K562 (cell line): ENCODE measurements around the gene SPATA25. TPM values are rescaled to one million over a fixed set of nuclear protein-coding genes. Genes with fewer than 3 reads are reported as not detected.
A peak's percentile ranks its signal among the peaks of the same experiment; 100 is the strongest.
"Not testable (repeated sequence)": the region's sequence is repeated elsewhere in the genome, so short reads cannot be mapped to it uniquely, and the experiment has no call there.

ENCODE experiments used
- ATAC-seq: fragments of 200-7000 bp; cut with Tn5 transposase; 3 replicates; pipeline ENCODE4 v1.9.1; 2020; ENCODE audit warnings: moderate library complexity
- BruUV-seq: library from RNA; stranded (reverse); fragments of 400-500 nt; replicated peaks from 2 replicates; lab custom pipeline; 2021; lab: Mats Ljungman, UMichigan
- CTCF ChIA-PET: fragments of 300-600 bp; formaldehyde crosslinking; extraction: SDS; loops from one replicate; lab custom pipeline; 2021; ENCODE audit warnings: low intra/inter-chr PET ratio; lab: Yijun Ruan, JAX
- POLR2A ChIA-PET: fragments of 300-600, 350-650 bp; sonication (Branson Sonifier 250); formaldehyde crosslinking; extraction: SDS; loops from one replicate; lab custom pipeline; 2021; ENCODE audit warnings: antibody characterized with exemption, inconsistent platforms; lab: Yijun Ruan, JAX
- DNase-seq, 4 experiments: peaks; one replicate each; pipeline versions ENCODE4 v3.0.0 to v3.0.0-alpha.2; 2011 to 2018; ENCODE audit warnings: low spot score in 3 of 4, mixed read lengths in 3 of 4; ENCODE audit errors: extremely low read depth in 1 of 4
- FAIRE-seq: peaks from 2 replicates; lab custom pipeline; 2011; peaks lifted over from hg19 to GRCh38; lab: Jason Lieb, UNC
- H2AFZ ChIP-seq: 2 replicates; pipeline ENCODE4 v1.6.0; 2011; ENCODE audit warnings: low read depth, low read length, control low read depth, inconsistent platforms
- H3K27ac ChIP-seq: fragments of 200-600 bp; 3 replicates; pipeline ENCODE4 v1.8.0; 2011; ENCODE audit warnings: low read depth, mild to moderate bottlenecking, control low read depth, inconsistent platforms, low read length, moderate library complexity, mixed read lengths; ENCODE audit errors: extremely low read depth
- H3K27me3 ChIP-seq, 2 experiments: fragments of 300-600 bp in 1 of 2; 2 replicates in 1 of 2; 3 replicates in 1 of 2; pipeline versions ENCODE4 v1.6.0 to v1.8.0; 2011; ENCODE audit warnings: inconsistent platforms in 2 of 2, low read length in 2 of 2, mild to moderate bottlenecking in 1 of 2, mixed read lengths in 1 of 2, moderate library complexity in 1 of 2; ENCODE audit not compliant: control insufficient read depth in 2 of 2, insufficient read depth in 2 of 2
- H3K36me3 ChIP-seq: fragments of 300-600 bp; 3 replicates; pipeline ENCODE4 v1.8.0; 2011; ENCODE audit warnings: mild to moderate bottlenecking, low read length, inconsistent platforms; ENCODE audit not compliant: control insufficient read depth, insufficient read depth
- H3K4me1 ChIP-seq, 2 experiments: fragments of 200-600 bp in 1 of 2; replicated peaks in 1 of 2; 2 replicates in 1 of 2; 3 replicates in 1 of 2; pipeline versions ENCODE4 v1.5.1 to v1.8.0; 2011; ENCODE audit warnings: inconsistent platforms in 2 of 2, low read length in 2 of 2, mild to moderate bottlenecking in 1 of 2, mixed read lengths in 1 of 2, moderate library complexity in 1 of 2; ENCODE audit not compliant: control insufficient read depth in 2 of 2, insufficient read depth in 2 of 2
- H3K4me2 ChIP-seq: 2 replicates; pipeline ENCODE4 v1.6.1; 2011; ENCODE audit warnings: low read length, control low read depth, inconsistent platforms, mixed read lengths; ENCODE audit not compliant: insufficient read depth
- H3K4me3 ChIP-seq: fragments of 200-600 bp; sonication (generic), shearing (Covaris generic); 2 replicates; pipeline ENCODE4 v1.5.1; 2016; ENCODE audit warnings: control low read depth, inconsistent platforms
- H3K79me2 ChIP-seq: fragments of 200-600 bp; 3 replicates; pipeline ENCODE4 v1.8.0; 2011; ENCODE audit warnings: low read length, inconsistent platforms; ENCODE audit not compliant: control insufficient read depth, insufficient read depth
- H3K9ac ChIP-seq, 2 experiments: 2 replicates each; pipeline versions ENCODE4 v1.6.0 to v1.6.1; 2011; ENCODE audit warnings: low read depth in 2 of 2, low read length in 2 of 2, control low read depth in 1 of 2, inconsistent platforms in 1 of 2, mild to moderate bottlenecking in 1 of 2, mixed read lengths in 1 of 2; ENCODE audit not compliant: insufficient read depth in 1 of 2
- H3K9me1 ChIP-seq: one replicate; pipeline ENCODE4 v1.6.0; 2011; ENCODE audit warnings: inconsistent platforms, mild to moderate bottlenecking, low read length, moderate library complexity; ENCODE audit not compliant: control insufficient read depth, insufficient read depth
- H3K9me3 ChIP-seq: replicated peaks from 2 replicates; pipeline ENCODE4 v1.5.1; 2011; ENCODE audit warnings: low read depth, low read length, inconsistent platforms; ENCODE audit not compliant: control insufficient read depth, insufficient read depth
- H4K20me1 ChIP-seq: replicated peaks from 2 replicates; pipeline ENCODE4 v1.6.1; 2011; ENCODE audit warnings: low read length, inconsistent platforms, mixed read lengths; ENCODE audit not compliant: control insufficient read depth, insufficient read depth
- ADNP ChIP-seq: fragments of 200-800 bp; sonication (Bioruptor generic); IDR thresholded peaks from 2 replicates; pipeline ENCODE4 v1.6.1; 2016; ENCODE audit warnings: missing genetic modification characterization, missing compliant biosample characterization
- CEBPB ChIP-seq: fragments of 450-650 bp; IDR thresholded peaks from 2 replicates; pipeline ENCODE4 v1.6.1; 2016; ENCODE audit warnings: missing genetic modification characterization, missing compliant biosample characterization
- KDM1A ChIP-seq, 2 experiments: fragments of 450-650 bp; IDR thresholded peaks; 2 replicates each; pipeline ENCODE4 v1.6.1; 2016; ENCODE audit warnings: mild to moderate bottlenecking in 2 of 2
- WGBS: fragments of 100-300 bp; shearing (Covaris generic); methylation state at CpG from one replicate; pipeline ENCODE4 v1.1.6; 2016; ENCODE audit warnings: low coverage, mixed read lengths; ENCODE audit not compliant: insufficient coverage; ENCODE audit errors: missing lambda C conversion rate; 5-methylcytosine and 5-hydroxymethylcytosine counted together
- in situ Hi-C: fragments of 300-500 bp; cut with MboI; formaldehyde crosslinking; loops from 4 replicates; pipeline ENCODE4 v1.15.0; 2018; ENCODE audit warnings: inconsistent platforms, mixed read lengths
- intact Hi-C: fragments of 100-400 bp; cut with micrococcal nuclease; formaldehyde crosslinking; loops from 2 replicates; pipeline ENCODE4 v1.14.2; 2022
- polyA plus RNA-seq, 8 experiments: library from polyadenylated mRNA; depleted of rRNA in 4 of 8; stranded (reverse) in 5 of 8; unstranded in 3 of 8; fragments of >200 nt; fragmentation: Nextera tagmentation in 2 of 8; fragmentation: Illumina TruSeq in 1 of 8; extraction: Ambion mirVana in 2 of 8; extraction: Trizol in 1 of 8; gene quantifications; 2 replicates each; pipeline versions ENCODE4 v1.2.1 to v1.2.3, GENCODE V29; 2011 to 2014; ENCODE audit warnings: inconsistent platforms in 1 of 8, missing spikeins in 1 of 8
- total RNA-seq, 7 experiments: library from RNA; depleted of rRNA in 6 of 7; stranded (reverse); fragments of >200 nt in 6 of 7; fragmentation: Illumina TruSeq in 2 of 7; extraction: Trizol in 2 of 7; gene quantifications; 2 replicates each; pipeline versions ENCODE4 v1.2.1 to v1.2.3, GENCODE V29; 2011 to 2021; ENCODE audit warnings: low replicate concordance in 1 of 7
- TF ChIP-seq, protein P1 (sequence below): fragments of 250-450 bp; sonication (Bioruptor Pico); IDR thresholded peaks from 2 replicates; pipeline ENCODE4 v1.5.0; 2021; ENCODE audit warnings: mild to moderate bottlenecking, moderate library complexity

SPATA25 gene
- total and polyA plus RNA-seq, 9 of the 15 experiments (the other 6 are each of a cell fraction or from before 2014, with no cell fraction given): 0.21 to 0.95 (median 0.53) TPM; not detected in 3

DNA sequence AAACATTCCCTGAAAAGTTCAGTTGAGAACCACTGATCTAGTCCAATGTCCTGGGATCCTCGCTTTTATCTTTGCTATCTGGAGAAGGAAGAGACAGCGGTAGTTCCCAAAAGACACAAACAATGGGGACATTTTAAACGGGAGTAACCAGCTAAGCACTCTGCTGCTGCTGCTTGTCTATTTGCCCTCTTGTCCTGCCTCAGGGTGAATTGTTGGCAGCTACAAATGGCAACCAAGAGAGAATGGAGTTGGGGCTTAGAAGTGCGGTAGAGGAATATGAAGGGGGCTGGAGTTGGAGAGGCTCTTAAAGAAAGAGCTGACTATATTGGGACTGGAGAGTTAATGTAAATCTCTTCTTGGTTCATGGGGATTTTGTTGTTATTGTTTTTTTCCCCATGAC lies 12.8 kb downstream of the SPATA25 start (continued):
- TF ChIP-seq, protein P1, sequence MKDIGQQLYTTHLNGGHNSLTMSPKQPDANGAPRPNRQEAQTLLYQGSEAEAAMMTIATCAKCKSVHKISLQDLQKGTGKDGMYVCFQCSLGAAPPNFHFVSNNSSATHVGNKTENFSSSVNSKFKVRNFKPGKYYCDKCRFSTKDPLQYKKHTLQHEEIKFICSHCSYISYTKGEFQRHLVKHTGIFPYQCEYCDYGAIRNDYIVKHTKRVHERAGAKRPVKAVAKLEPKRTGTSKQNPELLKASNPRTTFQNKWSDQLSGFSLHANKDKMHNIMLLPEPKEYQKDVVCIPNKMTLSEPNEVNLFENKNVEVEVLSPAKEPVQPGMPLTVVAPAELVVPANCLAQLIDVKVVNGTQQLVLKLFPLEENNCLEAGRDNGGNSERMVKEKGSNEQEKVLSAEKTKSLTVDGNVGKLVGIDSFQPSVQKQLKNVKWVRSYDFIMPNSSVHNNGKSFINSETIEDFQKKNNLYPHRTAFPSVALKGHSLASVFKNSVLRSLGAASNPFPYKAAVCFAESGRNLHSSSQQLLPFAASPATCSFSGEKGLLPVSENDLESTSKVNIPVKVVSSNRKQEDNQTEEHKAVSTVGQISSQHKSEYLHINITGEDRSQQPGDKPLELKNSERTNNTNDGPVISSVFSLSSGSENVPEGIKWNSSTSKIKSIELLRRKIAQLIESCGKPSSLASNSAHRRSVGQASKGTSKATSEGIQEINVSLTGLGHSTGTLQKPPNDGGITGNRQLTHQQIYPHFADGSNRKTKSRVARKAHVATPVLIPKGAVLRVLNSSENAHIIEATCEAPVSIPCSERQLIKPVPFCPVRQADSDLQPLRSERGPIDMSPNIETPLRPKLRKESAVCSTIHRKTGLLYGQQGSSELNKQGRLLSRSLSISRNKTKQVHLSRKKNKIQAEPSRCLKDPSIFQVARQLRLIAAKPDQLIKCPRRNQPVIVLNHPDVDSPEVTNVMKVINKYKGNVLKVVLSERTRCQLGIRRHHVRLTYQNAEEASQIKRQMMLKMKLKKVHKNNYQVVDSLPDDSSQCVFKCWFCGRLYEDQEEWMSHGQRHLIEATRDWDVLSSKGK (CRISPR knock-in tag): no peak

DNA sequence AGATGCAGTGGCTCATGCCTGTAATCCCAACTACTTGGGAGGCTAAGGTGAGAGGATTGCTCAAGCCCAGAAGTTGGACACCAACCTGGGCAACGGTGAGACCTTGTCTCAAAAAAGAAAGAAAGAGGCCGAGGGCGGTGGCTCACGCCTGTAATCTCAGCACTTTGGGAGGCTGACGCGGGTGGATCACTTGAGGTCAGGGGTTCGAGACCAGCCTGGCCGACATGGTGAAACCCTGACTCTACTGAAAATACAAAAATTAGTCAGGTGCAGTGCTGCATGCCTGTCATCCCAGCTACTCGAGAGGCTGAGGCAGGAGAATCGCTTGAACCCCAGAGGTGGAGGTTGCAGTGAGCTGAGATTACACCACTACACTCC lies 13.3 kb downstream of the SPATA25 start:
- H3K4me3 ChIP-seq, H3K9me3 ChIP-seq, ATAC-seq, H3K27me3 ChIP-seq, H3K4me2 ChIP-seq, FAIRE-seq, H3K79me2 ChIP-seq, H4K20me1 ChIP-seq, H3K36me3 ChIP-seq, H3K27ac ChIP-seq, DNase-seq, intact Hi-C loops, BruUV-seq, in situ Hi-C loops, CTCF ChIA-PET: not testable (repeated sequence)
- POLR2A ChIA-PET: interaction anchor here (0.7 to 1.6 kb wide), 4 partner anchors 10 to 60 kb away, joined by 3 to 7 read pairs (median 4); partner anchors contain the start of gene PCIF1
- H3K4me1 ChIP-seq: peaks cover 19 to 24% of the 10 kb centered on the region in 2 experiments
- 15% methylated on average over 9 of the region's 10 CpGs for WGBS
- TF ChIP-seq KDM1A (IDR thresholded peaks at IDR 0.05) (0 out of 4 replicates have a peak, but pooled peaks of 1 of the 2 experiments have one; percentile 18), CEBPB (peak; percentile 33; the same call in 1 of the 2 replicates), ADNP (tag) (peak; percentile 64)
- TF ChIP-seq, all 486 proteins: peak for 3; not testable (repeated sequence) for 483
- not testable (repeated sequence) for H3K9me1 ChIP-seq, H3K9ac ChIP-seq, H2AFZ ChIP-seq
